ENCODE results near the gene MLLT6. TPM values are rescaled to one million over a fixed set of nuclear protein-coding genes. Genes with fewer than 3 reads are reported as not detected.

The MLLT6 gene
- total and polyA plus RNA-seq, 2 of the 13 experiments (the other 11 are each of a cell fraction or from before 2014, with no cell fraction given): 50.7 to 69.5 TPM

GRCh38 chr17:38730526-38731379 lies 25.7 kb downstream of the MLLT6 start (continued):
- no peak for TF ChIP-seq NFAT5 (CRISPR knock-in tag; IDR thresholded peaks at IDR 0.05)
- TF ChIP-seq RFX1 (IDR thresholded peaks at IDR 0.05): no peak
- TF ChIP-seq SMARCE1 (IDR thresholded peaks at IDR 0.05; ENCODE audit: borderline replicate concordance): no peak
- peak; percentile 37; the same call in 1 of the 2 replicates for TF ChIP-seq DPF2 (CRISPR knock-in tag; IDR thresholded peaks at IDR 0.05; ENCODE audit: borderline replicate concordance, low read depth)
- TF ChIP-seq SRSF1 (optimal IDR thresholded peaks at IDR 0.05; ENCODE audit: low read depth, low read length): peak; percentile 93
- no peak for TF ChIP-seq ZNF44 (CRISPR knock-in tag; IDR thresholded peaks at IDR 0.05)
- peak; percentile 32; the same call in 1 of the 2 replicates for TF ChIP-seq HNF4G (IDR thresholded peaks at IDR 0.05; ENCODE audit: borderline replicate concordance, low read depth, low read length)
- TF ChIP-seq HNF4G (CRISPR knock-in tag; IDR thresholded peaks at IDR 0.05; ENCODE audit: borderline replicate concordance, low read depth): peak; percentile 41; the same call in 1 of the 2 replicates
- 0 out of 2 replicates have a peak, but pooled peaks have one; percentile 54 for TF ChIP-seq REL (CRISPR knock-in tag; conservative IDR thresholded peaks at IDR 0.05)
- peak; percentile 72; the same call in 1 of the 2 replicates for TF ChIP-seq ZBTB20 (CRISPR knock-in tag; IDR thresholded peaks at IDR 0.05; ENCODE audit: borderline replicate concordance, low read depth)
- no peak for TF ChIP-seq ZFP36L1 (CRISPR knock-in tag; IDR thresholded peaks at IDR 0.05)
- TF ChIP-seq ZKSCAN8 (CRISPR knock-in tag; IDR thresholded peaks at IDR 0.05; ENCODE audit: borderline replicate concordance): peak; percentile 70; the same call in 1 of the 2 replicates
- TF ChIP-seq SNAPC5 (CRISPR knock-in tag; IDR thresholded peaks at IDR 0.05; ENCODE audit: borderline replicate concordance): no peak
- TF ChIP-seq NFKBIZ (CRISPR knock-in tag; IDR thresholded peaks at IDR 0.05): 0 out of 2 replicates have a peak, but pooled peaks have one; percentile 70
- TF ChIP-seq THAP7 (CRISPR knock-in tag; IDR thresholded peaks at IDR 0.05): peak; percentile 63; the same call in 1 of the 2 replicates
- TF ChIP-seq SSRP1 (CRISPR knock-in tag; IDR thresholded peaks at IDR 0.05): peak; percentile 81
- TF ChIP-seq MED13 (CRISPR knock-in tag; IDR thresholded peaks at IDR 0.05): no peak
- TF ChIP-seq THAP9 (CRISPR knock-in tag; IDR thresholded peaks at IDR 0.05; ENCODE audit: borderline replicate concordance): peak; percentile 70
- peak; percentile 83 for TF ChIP-seq ELF3 (CRISPR knock-in tag; IDR thresholded peaks at IDR 0.05)
- TF ChIP-seq ZNF232 (CRISPR knock-in tag; IDR thresholded peaks at IDR 0.05; ENCODE audit: borderline replicate concordance): peak; percentile 78; the same call in 1 of the 2 replicates

All from HepG2 (cell line).